GM13977 (cell line): ENCODE results near the gene TPRN.

Source experiments
- DNase-seq: peaks from one replicate; pipeline ENCODE4 v3.0.0; 2012; ENCODE audit warnings: low spot score
- in situ Hi-C: fragments of 300-500 bp; cut with MboI; formaldehyde crosslinking; loops from one replicate; pipeline ENCODE4 v1.12.0; 2022; ENCODE audit warnings: low sequenced_read_pairs, low pct_unique_long_range_greater_than_20kb, mixed read lengths, inconsistent platforms; ENCODE audit not compliant: unreplicated experiment
- TF ChIP-seq, protein P1 (sequence below): IDR thresholded peaks from 2 replicates; pipeline ENCODE4 v1.5.1; 2012; ENCODE audit warnings: mild to moderate bottlenecking, control low read depth; ENCODE audit not compliant: insufficient read depth; ENCODE audit errors: extremely low read depth, missing control alignments

Gene TPRN

DNA sequence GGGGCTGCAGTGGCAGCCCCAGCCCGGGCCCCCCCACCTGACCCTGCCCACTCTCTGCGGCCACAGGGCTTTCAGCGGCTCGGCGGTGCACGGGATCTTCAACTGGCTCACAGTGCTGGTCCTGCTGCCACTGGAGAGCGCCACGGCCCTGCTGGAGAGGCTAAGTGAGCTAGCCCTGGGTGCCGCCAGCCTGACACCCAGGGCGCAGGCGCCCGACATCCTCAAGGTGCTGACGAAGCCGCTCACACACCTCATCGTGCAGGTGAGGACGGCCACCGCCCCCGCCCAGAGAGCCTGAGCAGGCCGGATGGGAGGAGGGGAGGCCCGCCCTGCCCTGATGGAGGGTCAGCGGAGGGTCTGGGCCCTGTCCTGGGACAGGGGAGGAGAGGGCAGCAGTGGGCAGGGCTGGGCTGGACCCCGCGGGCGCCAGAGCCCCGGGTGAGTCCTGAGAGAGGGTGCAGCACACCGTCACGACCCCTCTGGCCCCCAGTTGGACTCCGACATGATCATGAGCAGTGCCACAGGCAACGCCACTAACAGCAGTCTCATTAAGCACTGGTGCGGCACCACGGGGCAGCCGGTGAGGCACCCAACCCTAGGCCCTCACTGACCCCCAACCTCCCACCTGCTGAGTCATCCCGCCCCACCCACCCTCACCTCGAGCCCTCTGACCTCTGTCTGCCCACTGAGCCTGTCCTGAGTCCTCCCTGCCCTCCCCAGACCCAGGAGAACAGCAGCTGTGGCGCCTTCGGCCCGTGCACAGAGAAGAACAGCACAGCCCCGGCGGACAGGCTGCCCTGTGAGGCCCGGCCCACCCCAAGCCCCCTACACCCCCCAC lies 32.8 kb upstream of the TPRN start:
- DNase-seq: no peak
- TF ChIP-seq, protein P1, sequence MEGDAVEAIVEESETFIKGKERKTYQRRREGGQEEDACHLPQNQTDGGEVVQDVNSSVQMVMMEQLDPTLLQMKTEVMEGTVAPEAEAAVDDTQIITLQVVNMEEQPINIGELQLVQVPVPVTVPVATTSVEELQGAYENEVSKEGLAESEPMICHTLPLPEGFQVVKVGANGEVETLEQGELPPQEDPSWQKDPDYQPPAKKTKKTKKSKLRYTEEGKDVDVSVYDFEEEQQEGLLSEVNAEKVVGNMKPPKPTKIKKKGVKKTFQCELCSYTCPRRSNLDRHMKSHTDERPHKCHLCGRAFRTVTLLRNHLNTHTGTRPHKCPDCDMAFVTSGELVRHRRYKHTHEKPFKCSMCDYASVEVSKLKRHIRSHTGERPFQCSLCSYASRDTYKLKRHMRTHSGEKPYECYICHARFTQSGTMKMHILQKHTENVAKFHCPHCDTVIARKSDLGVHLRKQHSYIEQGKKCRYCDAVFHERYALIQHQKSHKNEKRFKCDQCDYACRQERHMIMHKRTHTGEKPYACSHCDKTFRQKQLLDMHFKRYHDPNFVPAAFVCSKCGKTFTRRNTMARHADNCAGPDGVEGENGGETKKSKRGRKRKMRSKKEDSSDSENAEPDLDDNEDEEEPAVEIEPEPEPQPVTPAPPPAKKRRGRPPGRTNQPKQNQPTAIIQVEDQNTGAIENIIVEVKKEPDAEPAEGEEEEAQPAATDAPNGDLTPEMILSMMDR: no peak
- in situ Hi-C loops: no loop called here

DNA sequence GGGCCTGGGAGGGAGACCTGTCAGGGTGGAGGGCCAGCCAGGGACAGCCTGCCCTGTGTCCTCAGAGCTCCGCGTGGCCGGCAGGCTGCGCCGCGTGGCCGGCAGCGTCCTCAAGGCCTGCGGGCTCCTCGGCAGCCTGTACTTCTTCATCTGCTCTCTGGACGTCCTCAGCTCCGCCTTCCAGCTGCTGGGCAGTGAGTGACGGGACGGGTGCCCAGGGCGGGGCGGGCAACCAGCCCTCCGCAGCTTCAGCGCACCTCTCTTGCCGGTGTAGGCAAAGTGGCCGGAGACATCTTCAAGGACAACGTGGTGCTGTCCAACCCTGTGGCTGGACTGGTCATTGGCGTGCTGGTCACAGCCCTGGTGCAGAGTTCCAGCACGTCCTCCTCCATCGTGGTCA lies 32.0 kb upstream of the TPRN start:
- DNase-seq: no peak
- in situ Hi-C loops: no loop called here
- TF ChIP-seq, protein P1: no peak

DNA sequence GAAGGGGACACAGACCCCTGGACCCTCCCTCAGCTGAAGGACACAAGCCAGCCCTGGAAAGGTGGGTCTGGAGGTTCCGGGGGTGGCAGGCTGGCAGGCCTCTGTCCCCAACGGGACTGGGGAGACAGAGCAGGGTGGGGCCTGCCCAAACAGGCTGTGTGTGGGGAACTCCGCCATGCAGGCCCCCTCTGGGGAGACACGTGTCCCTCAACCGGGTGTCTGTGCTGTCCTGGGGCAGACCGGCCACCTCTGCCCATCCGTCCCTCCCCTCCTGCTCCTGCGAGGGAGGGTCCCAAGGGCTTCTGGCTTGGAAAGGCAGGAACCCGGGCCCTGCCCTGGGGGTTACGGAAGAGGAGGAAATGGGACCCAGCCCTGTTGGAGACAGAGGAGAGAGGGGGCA lies 31.6 kb upstream of the TPRN start:
- no peak for DNase-seq
- TF ChIP-seq, protein P1: no peak
- in situ Hi-C loops: no loop called here

DNA sequence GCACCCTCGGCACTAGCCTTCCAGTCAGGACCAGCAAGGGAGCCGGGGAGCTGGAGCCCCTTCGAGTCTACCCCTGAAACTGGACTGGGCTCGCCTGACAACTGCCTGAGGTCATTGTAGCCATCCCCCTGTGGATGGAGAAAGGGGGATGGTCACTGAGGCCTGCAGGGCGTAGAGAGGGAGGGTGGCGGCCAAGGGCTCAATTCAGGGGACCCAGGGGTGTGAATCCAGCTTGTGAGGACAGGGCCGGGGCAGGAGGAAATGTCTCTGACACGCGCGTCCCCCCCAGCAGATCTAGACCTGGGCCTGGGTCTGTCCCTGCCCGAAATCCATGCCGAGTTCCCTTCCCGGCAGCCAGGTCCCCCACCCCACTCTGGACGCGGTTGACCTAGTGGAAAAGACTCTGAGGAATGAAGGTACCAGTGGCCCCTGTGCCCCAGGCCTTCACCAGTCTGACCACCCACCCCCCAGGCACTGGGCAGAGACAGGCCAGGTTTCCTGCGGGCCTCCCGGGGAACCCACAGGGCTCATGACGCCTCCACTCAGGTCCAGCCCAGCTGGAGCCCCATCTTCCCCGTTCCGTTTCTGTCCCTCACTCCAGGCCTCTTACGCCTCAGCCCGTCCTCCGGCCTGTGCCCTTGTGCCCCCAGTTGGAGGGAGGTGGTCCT lies 31.0 kb upstream of the TPRN start:
- no peak for DNase-seq
- in situ Hi-C loops: no loop called here
- TF ChIP-seq, protein P1: no peak

DNA sequence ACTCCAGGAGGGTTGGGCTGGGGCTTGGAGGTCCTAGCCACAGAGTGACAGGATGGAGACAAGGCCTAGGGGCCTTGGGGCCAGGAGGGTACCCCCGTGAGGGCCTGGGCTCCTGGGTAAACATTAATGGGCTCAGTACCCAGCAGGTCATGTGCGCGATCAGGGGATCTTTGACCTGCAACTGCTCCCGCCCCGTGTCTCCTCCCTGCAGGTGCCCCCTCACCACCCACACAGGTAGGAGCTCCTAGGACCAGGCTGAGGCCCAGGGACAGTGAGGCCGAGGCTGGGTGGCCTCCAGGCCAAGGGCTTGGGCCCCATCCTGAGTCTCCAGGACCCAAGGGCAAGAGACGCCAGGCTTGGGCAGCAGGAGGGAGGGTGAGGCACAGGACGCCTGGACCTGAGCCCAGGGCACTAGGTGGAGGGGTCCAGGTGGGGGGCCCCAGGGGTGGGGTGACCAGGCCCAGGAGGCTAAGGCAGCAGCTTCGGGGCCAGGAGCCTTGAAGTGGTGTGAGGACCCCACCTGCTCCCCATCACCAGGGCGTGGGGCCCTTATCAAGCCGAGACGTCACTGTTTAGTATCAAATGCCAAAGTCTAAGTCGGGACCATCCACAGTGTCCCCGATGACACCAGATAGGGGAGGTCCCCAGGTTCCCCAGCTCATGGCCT lies 30.3 kb upstream of the TPRN start, which contains the start of gene SLC34A3:
Gene SLC34A3, plus strand, starts transcription at position 197 of the 667 bp plus-strand sequence. CDS start 802 bp downstream, outside the sequence.
- TF ChIP-seq, protein P1: no peak
- DNase-seq: no peak
- in situ Hi-C loops: no loop called here

DNA sequence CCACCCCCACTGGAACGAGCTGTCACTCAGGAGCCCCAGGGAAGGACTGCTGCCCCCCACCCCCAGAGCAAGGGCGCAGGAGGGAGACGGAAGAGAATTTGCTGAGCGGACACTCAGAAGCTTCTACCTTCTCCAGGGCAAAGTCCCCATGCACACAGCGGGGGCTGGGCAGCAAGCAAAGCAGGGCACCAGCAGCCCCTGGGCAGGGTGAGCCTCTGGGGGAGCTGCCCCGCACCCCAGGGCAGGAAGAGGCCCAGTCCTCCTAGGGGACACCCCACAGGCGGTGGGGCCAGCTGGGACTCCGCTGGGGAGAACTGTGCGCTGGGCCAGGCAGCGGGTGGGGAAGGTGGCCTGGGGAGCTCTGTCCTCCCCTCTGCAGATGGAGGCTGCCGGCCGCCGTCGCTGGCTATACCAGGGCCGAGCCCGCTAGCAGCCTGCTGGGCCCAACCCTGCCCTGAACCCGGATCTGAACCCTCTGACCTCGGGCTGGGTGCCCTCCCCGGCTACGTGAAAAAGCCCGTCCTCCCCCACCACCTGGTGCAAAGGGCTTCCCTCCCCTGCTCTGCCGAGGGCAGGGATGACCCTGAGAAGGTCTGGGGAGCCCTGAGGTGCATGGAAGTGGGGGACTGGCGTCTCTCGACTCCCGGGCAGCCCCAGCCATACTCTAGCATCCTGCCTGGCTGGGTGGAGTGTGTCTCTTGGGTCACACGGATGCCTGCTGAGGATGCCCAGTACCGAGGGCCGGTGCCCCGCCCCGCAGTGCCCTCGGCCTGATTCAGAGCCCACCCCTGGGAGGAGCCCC lies 29.6 kb upstream of the TPRN start:
- TF ChIP-seq, protein P1: no peak
- in situ Hi-C loops: loop anchor here (10.0 kb wide), 1 partner anchor 105 kb away; no protein-coding TSS in a partner anchor
- no peak for DNase-seq
